ES-I3 (cell line): ENCODE results near the gene TUBGCP6.

ENCODE experiments used
- H3K36me3 ChIP-seq: 2 replicates; pipeline ENCODE4 v1.6.1; 2013; ENCODE audit warnings: mild to moderate bottlenecking, low read length, control low read depth, moderate library complexity; ENCODE audit not compliant: insufficient read depth
- H3K4me1 ChIP-seq: 2 replicates; pipeline ENCODE4 v1.6.1; 2013; ENCODE audit warnings: mild to moderate bottlenecking, control low read depth, low read length; ENCODE audit not compliant: insufficient read depth
- H3K9ac ChIP-seq: 2 replicates; pipeline ENCODE4 v1.6.1; 2013; ENCODE audit warnings: low read depth, mild to moderate bottlenecking, low read length, moderate library complexity
- H3K9me3 ChIP-seq: 2 replicates; pipeline ENCODE4 v1.6.1; 2013; ENCODE audit warnings: mild to moderate bottlenecking, low read length, moderate library complexity; ENCODE audit not compliant: control insufficient read depth, insufficient read depth

TUBGCP6 gene

GRCh38 chr22:50245214-50246072, 620 bp upstream of the TUBGCP6 start:
- 0 out of 2 replicates have a peak, but pooled peaks cover under 1% of the 10 kb centered on the region for H3K36me3 ChIP-seq
- H3K9me3 ChIP-seq, result no peaks in the 10 kb centered on the region
- H3K4me1 ChIP-seq, result no peaks in the 10 kb centered on the region
- peak overlapping the region; percentile 100 for H3K9ac ChIP-seq

- Histone ChIP-seq H3K36me3 (0 out of 2 replicates have a peak, but pooled peaks cover 4% of the 10 kb centered on the region), H3K9ac (peak overlapping the region; percentile 100), H3K4me1 (no peaks in the 10 kb centered on the region), H3K9me3 (no peaks in the 10 kb centered on the region)
Measured at GRCh38 chr22:50243685-50244419, 971 bp downstream of the TUBGCP6 start.

DNA sequence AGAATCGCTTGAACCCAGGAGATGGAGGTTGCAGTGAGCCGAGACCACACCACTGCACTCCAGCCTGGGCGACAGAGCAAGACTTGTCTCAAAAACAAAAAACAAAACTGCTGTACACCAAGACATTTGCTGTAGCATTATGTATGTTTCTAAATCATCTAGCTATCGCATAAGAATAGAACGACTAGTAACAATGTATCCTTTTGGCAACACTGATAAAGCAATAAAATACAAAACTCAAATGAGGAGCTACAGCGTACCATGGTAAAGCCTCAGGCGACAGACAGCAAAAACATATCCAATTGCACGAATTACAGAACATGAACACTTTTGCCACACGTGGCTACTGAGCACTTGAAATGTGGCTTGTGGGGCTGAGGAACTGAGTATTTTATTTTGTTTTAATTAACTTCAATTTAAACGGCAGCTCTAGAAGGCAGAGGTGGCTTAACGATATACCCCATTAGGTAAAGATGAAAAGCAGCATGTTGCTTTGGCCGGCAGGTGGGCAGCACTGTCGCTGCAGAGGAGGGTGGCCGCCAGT, 2.3 kb downstream of the TUBGCP6 start:
- H3K36me3 ChIP-seq, result 0 out of 2 replicates have a peak, but pooled peaks cover 4% of the 10 kb centered on the region
- no peaks in the 10 kb centered on the region for H3K4me1 ChIP-seq
- no peak overlapping the region; the same call in 1 of the 2 replicates for H3K9ac ChIP-seq
- no peaks in the 10 kb centered on the region for H3K9me3 ChIP-seq

- H3K9me3 ChIP-seq, result no peaks in the 10 kb centered on the region
- 0 out of 2 replicates have a peak, but pooled peaks cover 4% of the 10 kb centered on the region for H3K36me3 ChIP-seq
- no peaks in the 10 kb centered on the region for H3K4me1 ChIP-seq
- H3K9ac ChIP-seq, result no peak overlapping the region
Measured at GRCh38 chr22:50238755-50239154, 6.1 kb downstream of the TUBGCP6 start.

DNA sequence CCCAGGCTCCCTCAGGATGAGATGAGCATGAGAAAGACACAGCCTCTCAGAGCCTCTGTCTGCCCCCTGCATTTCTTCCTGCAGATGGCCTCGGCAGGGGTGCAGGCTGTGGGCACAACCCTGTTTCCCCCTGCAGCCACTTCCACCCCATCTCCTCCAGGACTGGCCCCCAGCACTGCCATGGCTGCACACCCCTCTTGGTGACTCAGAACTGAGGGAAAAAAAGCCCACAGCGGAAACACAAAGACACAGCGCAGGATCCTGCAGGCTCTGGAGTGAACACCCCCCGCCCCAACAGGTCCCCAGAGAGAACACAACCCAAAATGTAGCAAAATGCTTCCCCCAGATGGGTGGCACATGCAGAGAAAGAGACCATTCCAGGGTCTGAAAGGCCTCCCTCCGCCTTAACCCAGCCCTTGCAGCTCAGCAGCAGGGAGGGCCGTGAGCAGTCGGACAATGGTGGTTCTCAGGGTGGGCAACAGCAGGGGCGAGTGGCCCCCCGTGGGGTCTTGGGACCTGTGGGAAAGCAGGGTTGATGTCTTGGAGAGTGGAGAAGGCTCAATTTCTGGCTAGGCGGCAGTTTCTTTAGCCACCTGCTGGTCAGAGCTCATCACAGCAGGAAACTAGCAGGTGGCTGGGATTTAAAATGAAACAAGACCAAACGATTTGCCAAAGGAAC, 8.0 kb downstream of the TUBGCP6 start:
- no peaks in the 10 kb centered on the region for H3K4me1 ChIP-seq
- H3K9ac ChIP-seq, result no peak overlapping the region
- H3K9me3 ChIP-seq, result no peaks in the 10 kb centered on the region
- 0 out of 2 replicates have a peak, but pooled peaks cover 4% of the 10 kb centered on the region for H3K36me3 ChIP-seq

DNA sequence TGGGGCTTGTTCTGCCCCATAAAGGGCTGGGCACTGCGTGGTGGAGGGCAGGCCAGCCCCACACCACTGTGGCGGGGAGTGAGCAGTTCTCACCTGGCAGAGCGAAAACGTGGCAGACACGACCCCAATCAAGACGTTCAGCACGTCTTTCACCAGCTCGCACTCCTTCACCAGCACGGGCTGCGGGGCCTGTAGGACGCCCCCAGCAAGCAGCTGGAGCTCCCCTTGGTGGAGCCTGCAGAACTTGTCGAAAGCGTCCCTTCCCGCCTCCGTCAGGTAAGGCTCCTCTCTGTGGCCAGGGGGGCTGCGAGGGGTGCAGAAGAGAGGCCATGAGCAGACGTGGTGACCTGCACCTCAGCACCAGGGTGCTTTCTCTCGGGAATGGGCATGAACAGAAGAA, 11.6 kb downstream of the TUBGCP6 start:
- Histone ChIP-seq H3K9me3 (no peaks in the 10 kb centered on the region), H3K9ac (no peak overlapping the region), H3K4me1 (no peaks in the 10 kb centered on the region), H3K36me3 (no peaks in the 10 kb centered on the region)

DNA sequence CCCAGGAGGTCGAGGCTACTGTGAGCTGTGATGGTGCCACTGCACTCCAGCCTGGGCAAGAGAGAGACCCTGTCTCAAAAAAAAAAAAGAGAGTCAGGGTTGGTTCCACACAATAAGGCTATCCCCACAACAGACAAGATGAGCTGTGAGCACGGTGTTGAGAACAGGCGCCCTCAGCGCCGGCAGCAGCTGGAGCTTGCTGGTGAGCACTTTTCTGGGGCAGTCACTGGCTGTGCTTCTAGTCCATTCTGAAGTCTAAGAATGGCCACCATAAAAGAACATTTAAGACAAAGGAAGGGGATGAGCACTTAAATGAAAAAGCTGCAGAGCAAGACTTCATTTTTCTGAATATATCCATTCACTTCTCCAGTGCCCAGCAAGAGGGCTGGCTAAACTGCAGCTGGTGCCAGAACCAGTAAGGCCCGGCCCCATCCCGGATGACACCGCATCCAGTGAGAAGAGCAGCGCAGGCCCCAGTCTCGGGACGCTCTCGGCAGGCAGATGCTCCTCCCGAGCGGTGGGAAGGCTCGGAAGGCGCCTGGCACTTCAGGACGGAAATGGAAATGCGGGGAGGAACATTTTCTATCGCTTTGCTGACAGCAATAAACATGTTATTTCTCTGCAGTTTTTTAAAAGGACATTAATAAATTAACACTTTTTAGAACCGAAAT, 12.2 kb downstream of the TUBGCP6 start:
- no peaks in the 10 kb centered on the region for H3K4me1 ChIP-seq
- H3K9me3 ChIP-seq, result no peaks in the 10 kb centered on the region
- H3K36me3 ChIP-seq, result no peaks in the 10 kb centered on the region
- no peak overlapping the region for H3K9ac ChIP-seq

GRCh38 chr22:50229370-50229769, 15.5 kb downstream of the TUBGCP6 start:
- no peaks in the 10 kb centered on the region for H3K9me3 ChIP-seq
- H3K9ac ChIP-seq, result no peak overlapping the region
- no peaks in the 10 kb centered on the region for H3K4me1 ChIP-seq
- H3K36me3 ChIP-seq, result no peaks in the 10 kb centered on the region

DNA sequence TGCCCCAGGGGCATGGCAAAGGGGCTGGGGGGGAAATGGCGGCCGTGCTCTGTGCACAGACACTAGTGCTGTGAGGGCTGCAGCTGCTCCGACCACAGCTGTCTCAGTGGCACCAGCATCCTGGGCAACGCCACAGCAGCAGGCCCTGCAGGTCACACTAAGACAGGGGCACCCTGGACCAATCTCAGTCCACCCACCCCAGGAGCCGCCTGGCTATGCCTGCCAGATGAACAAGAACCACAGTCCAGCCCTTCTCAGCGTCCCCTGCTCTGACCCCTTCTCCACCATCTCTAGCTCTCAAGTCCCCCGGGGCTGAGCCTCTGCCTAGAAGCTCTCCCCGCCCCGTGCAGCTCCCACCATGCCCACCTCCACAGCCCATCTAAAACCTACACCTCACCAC, 16.5 kb downstream of the TUBGCP6 start:
- peaks cover 4% of the 10 kb centered on the region; the same call in 1 of the 2 replicates for H3K36me3 ChIP-seq

DNA sequence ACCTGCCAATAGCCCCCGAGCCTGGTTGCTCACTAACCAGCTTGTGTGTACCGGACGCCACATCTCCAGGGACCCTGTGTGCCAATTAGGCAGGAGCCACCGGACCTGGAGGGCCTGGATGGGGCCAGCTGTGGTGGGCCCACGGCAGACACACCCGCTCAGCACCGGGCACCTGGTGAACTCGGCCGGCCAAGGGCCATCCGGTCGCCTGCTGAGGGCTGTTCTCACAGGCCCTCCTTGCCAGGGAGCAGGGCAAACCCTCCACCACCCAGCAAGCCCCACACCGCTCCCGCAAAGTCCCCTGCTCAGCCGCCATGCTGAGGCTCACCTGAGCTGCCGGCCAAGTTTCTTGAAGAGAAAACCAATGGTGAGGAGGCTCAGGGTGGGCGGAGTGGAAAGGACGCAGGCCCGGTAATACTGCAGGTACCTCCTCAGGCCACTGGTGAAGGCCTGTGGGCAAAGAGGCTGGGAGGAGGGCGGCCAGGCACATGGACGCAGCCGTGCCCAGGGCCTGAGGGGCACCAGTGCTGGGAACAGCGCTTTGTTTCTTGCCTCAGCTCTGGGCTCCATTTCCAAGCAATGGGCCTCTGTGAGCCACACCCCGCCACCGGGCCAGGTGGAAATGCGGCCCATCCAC, 17.1 kb downstream of the TUBGCP6 start:
- H3K9me3 ChIP-seq, result no peaks in the 10 kb centered on the region

More for the DNA sequence above, 16.5 kb downstream of the TUBGCP6 start:
- Histone ChIP-seq H3K9ac (no peak overlapping the region), H3K4me1 (no peaks in the 10 kb centered on the region), H3K9me3 (no peaks in the 10 kb centered on the region)

DNA sequence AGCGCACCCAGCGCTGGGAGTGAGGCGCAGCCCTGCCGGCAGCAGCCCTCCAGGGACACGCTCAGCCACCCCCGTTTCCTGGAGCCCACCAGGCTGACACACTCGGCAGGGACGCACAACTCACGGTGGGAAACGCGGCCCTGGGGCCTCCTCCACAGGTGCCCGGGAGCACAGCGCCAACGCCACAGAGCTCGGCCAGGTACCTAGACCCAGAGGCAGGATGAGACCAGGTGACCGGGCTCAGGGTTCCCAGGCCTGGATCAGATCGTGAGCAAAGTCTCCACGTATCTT, 18.0 kb downstream of the TUBGCP6 start:
- peaks cover 10% of the 10 kb centered on the region for H3K36me3 ChIP-seq
- no peak overlapping the region for H3K9ac ChIP-seq
- H3K4me1 ChIP-seq, result no peaks in the 10 kb centered on the region
- H3K9me3 ChIP-seq, result no peaks in the 10 kb centered on the region

More for the DNA sequence above, 17.1 kb downstream of the TUBGCP6 start:
- no peaks in the 10 kb centered on the region for H3K4me1 ChIP-seq
- no peak overlapping the region for H3K9ac ChIP-seq
- H3K36me3 ChIP-seq, result peaks cover 4% of the 10 kb centered on the region; the same call in 1 of the 2 replicates

- H3K36me3 ChIP-seq, result peaks cover 10% of the 10 kb centered on the region
Measured at GRCh38 chr22:50226063-50226874, 18.6 kb downstream of the TUBGCP6 start.

More at GRCh38 chr22:50226063-50226874, 18.6 kb downstream of the TUBGCP6 start:
- no peaks in the 10 kb centered on the region for H3K9me3 ChIP-seq
- H3K4me1 ChIP-seq, result no peaks in the 10 kb centered on the region
- H3K9ac ChIP-seq, result no peak overlapping the region
